GM10248 (cell line): Measurements from ENCODE around the gene POLR2E.
"Not testable (repeated sequence)": the region's sequence is repeated elsewhere in the genome, so short reads cannot be mapped to it uniquely, and the experiment has no call there.

Experiments
- CTCF ChIA-PET: fragments of 300-600 bp; sonication (Branson Sonifier 250); formaldehyde crosslinking; extraction: SDS; loops from one replicate; lab custom pipeline; 2021; ENCODE audit warnings: antibody characterized with exemption; lab: Yijun Ruan, JAX
- POLR2A ChIA-PET: fragments of 350-650 bp; sonication (Branson Sonifier 250); formaldehyde crosslinking; extraction: SDS; loops from one replicate; lab custom pipeline; 2020; ENCODE audit warnings: antibody characterized with exemption; lab: Yijun Ruan, JAX
- DNase-seq: peaks from one replicate; pipeline ENCODE4 v3.0.0; 2012; ENCODE audit errors: extremely low spot score
- TF ChIP-seq, protein P1 (sequence below): IDR thresholded peaks from 2 replicates; pipeline ENCODE4 v1.5.1; 2012; ENCODE audit warnings: mild to moderate bottlenecking, low read depth; ENCODE audit errors: extremely low read depth, missing control alignments, control extremely low read depth

The POLR2E gene

DNA sequence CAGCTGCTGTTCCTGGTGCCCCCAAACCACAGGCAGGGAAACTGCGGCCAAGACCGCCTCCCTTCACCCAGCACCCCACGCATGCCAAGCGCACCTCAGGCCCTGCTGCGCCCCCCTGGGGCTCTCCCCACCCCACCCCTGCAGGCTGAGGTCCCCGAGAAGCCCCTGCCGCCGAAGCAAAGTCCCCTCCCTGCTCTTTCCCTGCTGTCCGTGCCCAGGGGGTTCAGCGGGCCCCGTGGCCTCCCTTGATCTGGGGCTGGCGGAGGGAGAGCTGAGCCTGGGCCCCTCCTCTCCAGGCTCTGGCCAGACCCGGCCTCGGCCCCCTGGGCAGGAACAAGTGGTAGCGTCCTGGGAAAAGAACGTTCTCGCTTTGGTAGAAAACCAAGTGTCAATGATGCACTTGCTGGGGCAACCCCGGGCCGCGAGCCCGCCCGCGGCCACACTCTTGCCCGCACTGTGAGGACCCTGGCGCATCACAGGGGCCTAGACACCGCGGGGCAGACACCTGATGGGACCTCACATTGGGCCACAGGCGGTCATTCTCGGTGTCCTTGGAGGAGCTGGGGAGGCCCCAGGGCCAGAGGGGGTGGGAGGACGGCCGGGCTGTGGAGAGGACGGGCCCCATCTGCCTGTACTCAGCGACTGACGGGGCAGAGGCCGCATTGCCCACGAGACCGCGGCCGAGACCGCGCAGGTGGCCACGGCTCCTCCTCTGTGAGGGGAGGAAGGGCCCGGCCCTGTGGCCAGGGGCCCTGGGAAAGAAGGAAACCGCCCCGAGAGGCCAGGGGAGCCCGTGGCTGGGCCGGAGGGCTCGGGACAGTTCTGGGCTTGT lies 37.6 kb upstream of the POLR2E start:
- TF ChIP-seq, protein P1, sequence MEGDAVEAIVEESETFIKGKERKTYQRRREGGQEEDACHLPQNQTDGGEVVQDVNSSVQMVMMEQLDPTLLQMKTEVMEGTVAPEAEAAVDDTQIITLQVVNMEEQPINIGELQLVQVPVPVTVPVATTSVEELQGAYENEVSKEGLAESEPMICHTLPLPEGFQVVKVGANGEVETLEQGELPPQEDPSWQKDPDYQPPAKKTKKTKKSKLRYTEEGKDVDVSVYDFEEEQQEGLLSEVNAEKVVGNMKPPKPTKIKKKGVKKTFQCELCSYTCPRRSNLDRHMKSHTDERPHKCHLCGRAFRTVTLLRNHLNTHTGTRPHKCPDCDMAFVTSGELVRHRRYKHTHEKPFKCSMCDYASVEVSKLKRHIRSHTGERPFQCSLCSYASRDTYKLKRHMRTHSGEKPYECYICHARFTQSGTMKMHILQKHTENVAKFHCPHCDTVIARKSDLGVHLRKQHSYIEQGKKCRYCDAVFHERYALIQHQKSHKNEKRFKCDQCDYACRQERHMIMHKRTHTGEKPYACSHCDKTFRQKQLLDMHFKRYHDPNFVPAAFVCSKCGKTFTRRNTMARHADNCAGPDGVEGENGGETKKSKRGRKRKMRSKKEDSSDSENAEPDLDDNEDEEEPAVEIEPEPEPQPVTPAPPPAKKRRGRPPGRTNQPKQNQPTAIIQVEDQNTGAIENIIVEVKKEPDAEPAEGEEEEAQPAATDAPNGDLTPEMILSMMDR: no peak
- POLR2A ChIA-PET: interaction anchor here (0.6 to 1.1 kb wide), 3 partner anchors 95 to 111 kb away, joined by 3 to 5 read pairs (median 5); partner anchors contain the start of gene RNU6-2
- CTCF ChIA-PET: interaction anchor here (0.7 to 1.8 kb wide), 6 partner anchors 15 to 112 kb away, joined by 3 to 6 read pairs (median 4); no protein-coding TSS in a partner anchor
- DNase-seq: peak; percentile 50

DNA sequence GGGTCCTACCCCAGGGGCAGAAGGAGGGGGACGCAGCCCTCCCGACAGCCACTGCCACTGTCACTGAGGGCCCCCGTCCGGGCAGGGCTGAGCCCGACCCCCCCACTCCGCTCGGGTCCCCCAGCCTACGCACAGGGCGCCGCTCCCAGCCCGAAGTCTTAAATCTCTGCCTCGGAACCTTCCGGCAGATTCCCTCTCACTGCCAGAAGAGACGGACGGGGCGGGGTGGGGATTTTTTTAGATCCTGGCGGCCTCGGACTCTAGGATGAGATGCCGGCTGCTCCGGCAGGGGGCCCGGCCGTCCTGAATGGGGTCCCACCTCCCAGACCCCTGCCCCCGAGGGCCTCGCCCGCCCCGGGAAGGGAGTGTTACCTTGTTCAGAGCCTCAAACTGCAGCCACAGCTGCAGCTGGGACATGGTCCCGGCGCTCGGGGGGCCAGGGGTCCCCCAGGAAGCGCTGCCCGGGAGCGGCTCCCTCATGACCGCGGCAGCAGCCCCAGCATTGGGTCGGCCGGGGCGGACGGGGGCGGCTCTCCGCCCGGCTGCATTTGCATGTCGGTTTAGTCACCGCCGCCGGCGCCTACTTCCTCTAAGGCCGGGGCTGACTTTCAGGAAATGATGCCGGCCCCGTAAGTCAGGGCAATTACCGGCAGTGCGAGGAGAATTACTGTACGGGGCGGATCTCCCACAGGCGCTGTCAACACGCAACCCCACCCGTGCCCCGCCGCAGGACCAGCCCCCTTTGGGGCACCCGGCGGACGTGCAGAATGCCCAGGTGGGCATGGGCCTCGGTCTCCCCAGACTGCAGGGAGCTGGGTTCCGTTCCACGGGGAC lies 36.8 kb upstream of the POLR2E start:
- DNase-seq: peak; percentile 89
- TF ChIP-seq, protein P1: no peak
- ChIA-PET POLR2A (interaction anchor here (0.6 to 1.0 kb wide), 3 partner anchors 20 to 224 kb away, joined by 4 to 7 read pairs (median 5); no protein-coding TSS in a partner anchor), CTCF (interaction anchor here (1.1 to 1.9 kb wide), 6 partner anchors 14 to 91 kb away, joined by 3 to 18 read pairs (median 4); no protein-coding TSS in a partner anchor)

DNA sequence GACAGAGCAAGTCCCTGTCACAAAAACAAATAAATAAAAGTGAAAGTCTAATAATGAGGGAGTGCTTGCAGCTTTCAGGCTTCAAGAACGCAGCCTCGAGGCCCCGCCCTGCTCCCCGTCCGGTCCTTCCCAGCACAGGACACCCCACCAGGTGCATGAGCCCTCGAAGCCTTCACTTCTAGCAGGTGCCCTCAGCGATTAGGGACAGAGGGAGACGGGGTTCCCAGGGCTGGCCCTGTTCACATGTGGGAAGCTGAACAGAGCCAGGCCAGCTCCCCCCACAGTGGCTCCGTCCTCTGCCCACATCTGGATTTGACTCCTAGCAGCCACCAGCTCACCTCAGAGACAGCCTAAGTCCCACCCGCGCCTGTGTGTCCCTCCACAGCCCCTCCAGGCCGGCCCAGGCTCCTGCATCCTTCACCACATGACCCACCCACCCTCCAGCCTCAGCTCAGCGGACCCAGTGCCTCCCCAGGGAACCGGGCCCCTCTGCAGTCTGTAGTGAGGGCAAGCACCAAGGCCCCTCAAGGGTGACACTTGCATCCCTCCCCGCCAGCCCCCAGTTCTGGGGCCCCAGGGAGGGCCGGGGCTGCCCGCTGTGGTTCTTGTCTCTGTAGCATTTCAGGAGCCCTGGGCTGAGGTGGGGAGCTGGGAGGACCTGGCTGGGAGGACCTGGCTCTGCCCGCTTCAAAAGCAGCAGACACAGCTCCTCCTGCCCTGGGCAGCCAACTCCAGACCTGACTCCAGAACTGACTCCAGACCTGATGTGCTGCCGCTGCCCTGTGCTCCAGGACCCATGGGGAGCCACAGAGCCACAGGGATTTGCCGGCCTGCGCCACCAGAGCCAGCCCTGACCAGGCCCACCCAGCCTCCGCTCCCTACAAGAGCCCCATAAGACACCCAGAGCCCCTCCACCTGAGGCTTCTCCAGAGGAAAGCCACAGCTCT lies 35.9 kb upstream of the POLR2E start:
- ChIA-PET POLR2A (interaction anchor here (0.5 to 1.4 kb wide), 5 partner anchors 16 to 225 kb away, joined by 3 to 7 read pairs (median 4); no protein-coding TSS in a partner anchor), CTCF (interaction anchor here (1.1 to 2.4 kb wide), 8 partner anchors 10 to 92 kb away, joined by 3 to 18 read pairs (median 3); no protein-coding TSS in a partner anchor)
- TF ChIP-seq, protein P1: no peak
- peak; percentile 50 for DNase-seq

DNA sequence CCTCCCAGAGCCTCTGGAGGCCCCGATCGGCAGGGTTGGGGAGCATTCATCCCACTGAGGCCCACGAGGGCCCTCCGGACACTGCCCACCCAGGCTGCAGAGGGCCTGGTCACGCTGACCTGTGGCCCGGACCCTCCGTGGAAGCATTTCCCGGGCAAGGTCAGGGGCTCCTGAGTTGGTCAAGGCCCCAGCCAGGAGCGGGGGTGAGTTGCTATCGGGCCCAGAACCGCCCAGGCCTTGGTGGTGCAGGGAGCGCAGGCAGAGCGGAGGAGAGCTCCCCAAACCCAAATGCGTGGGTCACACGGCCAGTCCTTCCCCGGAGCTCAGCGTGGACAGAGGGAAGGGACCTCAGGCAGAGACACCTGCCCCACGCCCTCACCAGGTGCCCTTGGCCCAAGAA lies 34.4 kb upstream of the POLR2E start:
- no peak for DNase-seq
- POLR2A ChIA-PET: no interaction called here
- TF ChIP-seq, protein P1: no peak
- CTCF ChIA-PET: interaction anchor here (1.2 to 2.4 kb wide), 4 partner anchors 9 to 16 kb away, joined by 3 to 18 read pairs (median 6); no protein-coding TSS in a partner anchor

DNA sequence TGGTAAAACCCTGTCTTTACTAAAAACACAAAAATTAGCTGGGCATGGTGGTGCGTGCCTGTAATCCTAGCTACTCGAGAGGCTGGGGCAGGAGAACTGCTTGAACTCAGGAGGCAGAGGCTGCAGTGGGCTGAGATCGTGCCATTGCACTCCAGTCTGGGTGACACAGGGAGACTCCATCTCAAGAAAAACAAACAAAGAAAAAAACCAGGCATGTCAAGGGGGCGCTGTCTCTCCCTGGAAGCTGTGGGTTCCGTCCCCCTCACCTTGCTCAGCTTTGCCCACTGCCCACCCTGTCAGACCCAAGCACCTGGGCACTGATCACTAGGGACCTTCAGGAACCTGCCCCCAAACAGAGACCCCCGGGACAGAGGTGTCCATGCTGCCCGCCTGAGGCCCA lies 33.9 kb upstream of the POLR2E start:
- DNase-seq, POLR2A ChIA-PET: not testable (repeated sequence)
- CTCF ChIA-PET: interaction anchor here (1.4 to 2.4 kb wide), 2 partner anchors 14 to 16 kb away, joined by 5 to 9 read pairs; no protein-coding TSS in a partner anchor

DNA sequence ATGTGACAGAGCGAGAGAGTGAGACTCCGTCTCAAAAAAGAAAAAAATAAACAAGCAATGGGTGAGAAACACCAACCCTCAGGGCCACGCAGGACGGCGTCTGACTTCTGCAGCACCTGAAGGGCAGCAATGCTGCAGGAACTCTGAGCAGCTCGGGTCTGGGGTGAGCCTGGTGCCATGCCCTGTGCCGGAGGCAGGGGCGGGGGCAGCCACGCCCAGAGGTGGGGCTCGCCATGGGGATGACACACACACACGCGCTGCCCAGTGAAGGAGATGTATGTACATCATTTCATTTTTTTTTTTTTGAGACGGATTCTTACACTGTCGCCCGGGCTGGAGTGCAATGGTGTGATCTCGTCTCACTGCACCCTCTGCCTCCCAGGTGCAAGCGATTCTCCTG lies 32.9 kb upstream of the POLR2E start:
- ChIA-PET CTCF (interaction anchor here (1.4 kb wide), 1 partner anchor 15 kb away, joined by 5 read pairs; no protein-coding TSS in a partner anchor), POLR2A (no interaction called here)
- TF ChIP-seq, protein P1: no peak
- DNase-seq: no peak
